Measurements from ENCODE around the gene ANKS6.

DNA sequence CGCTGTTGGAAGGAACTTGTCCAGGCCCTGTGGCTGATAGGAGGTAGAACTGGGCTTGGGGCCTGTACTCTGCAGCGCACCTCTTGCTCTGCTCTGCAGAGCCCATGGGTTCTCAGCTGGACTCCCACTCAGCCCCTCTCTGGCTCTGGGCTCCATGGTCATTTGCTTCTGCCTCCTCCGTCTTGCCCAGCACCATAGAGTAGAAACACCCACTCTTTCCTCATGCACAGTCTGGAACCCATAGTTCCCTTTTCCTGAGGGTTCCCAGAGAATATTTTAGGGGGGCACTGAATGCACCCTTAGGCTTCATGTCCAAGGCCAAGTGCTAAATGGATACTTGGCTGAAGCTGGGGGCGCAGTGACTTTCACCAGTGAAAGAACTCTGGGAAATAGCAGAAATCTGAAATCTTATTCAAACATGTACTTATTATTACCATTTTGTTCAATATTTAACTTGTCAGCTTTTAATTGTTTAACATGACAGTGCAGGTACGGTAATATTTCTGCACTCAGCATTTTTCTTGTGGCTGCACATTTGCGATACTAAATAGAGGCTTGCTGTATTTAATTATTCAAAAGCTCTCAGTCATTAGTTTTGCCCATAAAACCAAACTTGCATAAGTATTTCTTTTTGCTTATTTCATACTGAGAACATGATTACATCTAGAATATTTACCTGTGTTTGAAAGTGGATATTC is 42.7 kb upstream of the ANKS6 start:
- TF ChIP-seq POLR2A (IDR thresholded peaks at IDR 0.05), result no peak
- TF ChIP-seq, protein P1, sequence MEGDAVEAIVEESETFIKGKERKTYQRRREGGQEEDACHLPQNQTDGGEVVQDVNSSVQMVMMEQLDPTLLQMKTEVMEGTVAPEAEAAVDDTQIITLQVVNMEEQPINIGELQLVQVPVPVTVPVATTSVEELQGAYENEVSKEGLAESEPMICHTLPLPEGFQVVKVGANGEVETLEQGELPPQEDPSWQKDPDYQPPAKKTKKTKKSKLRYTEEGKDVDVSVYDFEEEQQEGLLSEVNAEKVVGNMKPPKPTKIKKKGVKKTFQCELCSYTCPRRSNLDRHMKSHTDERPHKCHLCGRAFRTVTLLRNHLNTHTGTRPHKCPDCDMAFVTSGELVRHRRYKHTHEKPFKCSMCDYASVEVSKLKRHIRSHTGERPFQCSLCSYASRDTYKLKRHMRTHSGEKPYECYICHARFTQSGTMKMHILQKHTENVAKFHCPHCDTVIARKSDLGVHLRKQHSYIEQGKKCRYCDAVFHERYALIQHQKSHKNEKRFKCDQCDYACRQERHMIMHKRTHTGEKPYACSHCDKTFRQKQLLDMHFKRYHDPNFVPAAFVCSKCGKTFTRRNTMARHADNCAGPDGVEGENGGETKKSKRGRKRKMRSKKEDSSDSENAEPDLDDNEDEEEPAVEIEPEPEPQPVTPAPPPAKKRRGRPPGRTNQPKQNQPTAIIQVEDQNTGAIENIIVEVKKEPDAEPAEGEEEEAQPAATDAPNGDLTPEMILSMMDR (IDR thresholded peaks at IDR 0.05), result no peak
